Lower lobe of right lung (tissue), 2 donors: Measurements from ENCODE around the gene NECTIN1. TPM values are rescaled to one million over a fixed set of nuclear protein-coding genes. Genes with fewer than 3 reads are reported as not detected.
A peak's percentile ranks its signal among the peaks of the same experiment; 100 is the strongest.

Experiments
- ATAC-seq, 2 donors: fragments of 200-7000 bp; cut with Tn5 transposase; one replicate each; pipeline ENCODE4 v1.9.1; 2020 to 2022; ENCODE audit warnings: mild to moderate bottlenecking in 2 of 2, moderate library complexity in 2 of 2
- DNase-seq: peaks from one replicate; pipeline ENCODE4 v3.0.0-alpha.2; 2020
- H3K27ac ChIP-seq: fragments of 200-600 bp; one replicate; pipeline ENCODE4 v1.8.0; 2022
- H3K27me3 ChIP-seq: fragments of 200-600 bp; one replicate; pipeline ENCODE4 v1.8.0; 2022; ENCODE audit warnings: low read depth
- H3K36me3 ChIP-seq: fragments of 200-600 bp; one replicate; pipeline ENCODE4 v1.8.0; 2022; ENCODE audit warnings: mild to moderate bottlenecking
- H3K4me1 ChIP-seq: fragments of 200-600 bp; one replicate; pipeline ENCODE4 v1.8.0; 2022
- H3K4me3 ChIP-seq: fragments of 200-600 bp; one replicate; pipeline ENCODE4 v1.8.0; 2022; ENCODE audit warnings: mild to moderate bottlenecking
- H3K9me3 ChIP-seq: fragments of 200-600 bp; one replicate; pipeline ENCODE4 v1.8.0; 2022
- CTCF ChIP-seq: fragments of 200-600 bp; IDR thresholded peaks from one replicate; pipeline ENCODE4 v1.8.0; 2022; ENCODE audit warnings: antibody characterized with exemption, mild to moderate bottlenecking
- intact Hi-C: fragments of 100-400 bp; cut with DNase I; formaldehyde crosslinking; loops from one replicate; pipeline ENCODE4 v1.11.0; 2022
- total RNA-seq: library from RNA; stranded (reverse); fragmentation: NEBNext Ultra II Directional; extraction: Animal tissue kit (Norgen Biotek cat#: 25700); gene quantifications from one replicate; pipeline ENCODE4 v1.2.1, GENCODE V29; 2021
- donor health status: DM: no; HTN: yes; CAD: no; lungs with severe emphysema.

NECTIN1 gene
- total RNA-seq, 1 donor from 2014 or later, result 9.1 TPM

GRCh38 chr11:119681361-119681910 is 47.6 kb downstream of the NECTIN1 start:
- no peaks in the 10 kb centered on the region for H3K9me3 ChIP-seq
- no peak overlapping the region for H3K27ac ChIP-seq
- peaks cover 28% of the 10 kb centered on the region for H3K4me1 ChIP-seq
- DNase-seq (no peak), ATAC-seq (peak in 1 of 2 donors; percentile 21)
- no peaks in the 10 kb centered on the region for H3K36me3 ChIP-seq
- intact Hi-C loops, result no loop called here
- H3K4me3 ChIP-seq, result no peak overlapping the region
- H3K27me3 ChIP-seq, result no peaks in the 10 kb centered on the region
- no peak for TF ChIP-seq CTCF

GRCh38 chr11:119680541-119681360 is 48.2 kb downstream of the NECTIN1 start:
- Histone ChIP-seq H3K27ac (no peak overlapping the region), H3K4me1 (peaks cover 24% of the 10 kb centered on the region), H3K27me3 (no peaks in the 10 kb centered on the region), H3K4me3 (no peak overlapping the region), H3K9me3 (no peaks in the 10 kb centered on the region), H3K36me3 (no peaks in the 10 kb centered on the region)
- no peak for TF ChIP-seq CTCF
- intact Hi-C loops, result no loop called here
- DNase-seq, result no peak
- peak; percentile 31 to 33 for ATAC-seq

GRCh38 chr11:119679346-119679745 is 49.7 kb downstream of the NECTIN1 start:
- Histone ChIP-seq H3K9me3 (no peaks in the 10 kb centered on the region), H3K27ac (no peak overlapping the region), H3K4me1 (peaks cover 16% of the 10 kb centered on the region), H3K36me3 (no peaks in the 10 kb centered on the region), H3K27me3 (no peaks in the 10 kb centered on the region), H3K4me3 (no peak overlapping the region)
- DNase-seq (no peak), ATAC-seq (no peak)
- TF ChIP-seq CTCF, result no peak
- intact Hi-C loops, result no loop called here

- no peak for DNase-seq
- Histone ChIP-seq H3K4me3 (no peak overlapping the region), H3K36me3 (no peaks in the 10 kb centered on the region), H3K27me3 (no peaks in the 10 kb centered on the region), H3K4me1 (peaks cover 12% of the 10 kb centered on the region), H3K9me3 (no peaks in the 10 kb centered on the region), H3K27ac (no peak overlapping the region)
- intact Hi-C loops, result no loop called here
- no peak for ATAC-seq
- TF ChIP-seq CTCF, result no peak
Observed at GRCh38 chr11:119678351-119678750, 50.6 kb downstream of the NECTIN1 start.

GRCh38 chr11:119677840-119678239 is 51.2 kb downstream of the NECTIN1 start:
- intact Hi-C loops, result no loop called here
- H3K9me3 ChIP-seq, result no peaks in the 10 kb centered on the region

More at GRCh38 chr11:119677840-119678239, 51.2 kb downstream of the NECTIN1 start:
- ATAC-seq (no peak), DNase-seq (no peak)
- H3K36me3 ChIP-seq, result no peaks in the 10 kb centered on the region
- TF ChIP-seq CTCF, result no peak
- peaks cover 12% of the 10 kb centered on the region for H3K4me1 ChIP-seq
- no peak overlapping the region for H3K4me3 ChIP-seq
- no peak overlapping the region for H3K27ac ChIP-seq
- H3K27me3 ChIP-seq, result no peaks in the 10 kb centered on the region
